GM10266 (cell line): ENCODE data around the gene ISX.
A peak's percentile ranks its signal among the peaks of the same experiment; 100 is the strongest.

ENCODE experiments used
- DNase-seq: peaks from one replicate; pipeline ENCODE4 v3.0.0; 2012; ENCODE audit errors: extremely low spot score
- CTCF ChIP-seq: IDR thresholded peaks from 2 replicates; pipeline ENCODE4 v1.5.1; 2012; ENCODE audit warnings: mild to moderate bottlenecking, low read depth; ENCODE audit not compliant: control insufficient read depth, insufficient read depth; ENCODE audit errors: missing control alignments

The ISX gene

GRCh38 chr22:35051791-35052190, 14.2 kb upstream of the ISX start:
- TF ChIP-seq CTCF = no peak

GRCh38 chr22:35053060-35053835, 12.7 kb upstream of the ISX start:
- no peak for DNase-seq
- TF ChIP-seq CTCF = no peak

More at GRCh38 chr22:35051791-35052190, 14.2 kb upstream of the ISX start:
- DNase-seq = no peak

GRCh38 chr22:35054064-35054463, 11.9 kb upstream of the ISX start:
- peak; percentile 44 for DNase-seq
- no peak for TF ChIP-seq CTCF

GRCh38 chr22:35056486-35056885, 9.5 kb upstream of the ISX start:
- TF ChIP-seq CTCF = no peak
- no peak for DNase-seq

- DNase-seq = no peak
- TF ChIP-seq CTCF = no peak
Observed at GRCh38 chr22:35057155-35057554, 8.8 kb upstream of the ISX start.

- TF ChIP-seq CTCF = no peak
- DNase-seq = no peak
Observed at GRCh38 chr22:35059632-35060031, 6.3 kb upstream of the ISX start.

- TF ChIP-seq CTCF = no peak
- DNase-seq = peak; percentile 65
Observed at GRCh38 chr22:35064664-35065063, 1.3 kb upstream of the ISX start.
